ENCODE results near the gene OCLN. TPM values are rescaled to one million over a fixed set of nuclear protein-coding genes. Genes with fewer than 3 reads are reported as not detected.

The OCLN gene
- total RNA-seq, 1 experiment from 2014 or later = 56.7 TPM

- no peaks in the 10 kb centered on the region for H4K20me1 ChIP-seq (ENCODE audit: insufficient read depth)
- peaks cover 0 to 14% of the 10 kb centered on the region in 2 experiments; a peak in 1 of 4 replicates for H3K36me3 ChIP-seq (ENCODE audit: control insufficient read depth in 1 of 2, insufficient read depth in 2 of 2, low read length in 2 of 2)
- POLR2A ChIA-PET = interaction anchor here (2.1 kb wide), 1 partner anchor 16 kb away, joined by 5 read pairs; no protein-coding TSS in a partner anchor
- peaks cover 47 to 61% of the 10 kb centered on the region in 2 experiments for H3K4me1 ChIP-seq (ENCODE audit: control insufficient read depth in 1 of 2, insufficient read depth in 2 of 2, low read length in 2 of 2)
- H3K27ac ChIP-seq (ENCODE audit: low read depth, low read length) = peak overlapping the region; percentile 73
- peak overlapping the region; percentile 3 to 42; a peak in 3 of 4 replicates for H3K4me3 ChIP-seq (replicated peaks in 1 of 2; ENCODE audit: low read depth in 1 of 2, low read length in 2 of 2)
- no peaks in the 10 kb centered on the region for H3K27me3 ChIP-seq (ENCODE audit: insufficient read depth, low read length)
- H3K9me3 ChIP-seq (ENCODE audit: control insufficient read depth in 1 of 2, insufficient read depth in 1 of 2, low read depth in 1 of 2, low read length in 2 of 2) = no peaks in the 10 kb centered on the region
- intact Hi-C loops (cut with micrococcal nuclease) = no loop called here
- H3K4me2 ChIP-seq (ENCODE audit: low read length) = peak overlapping the region; percentile 77
- no TSS peak for BruUV-seq (replicated peaks)
- TF ChIP-seq ATF3 (IDR thresholded peaks at IDR 0.05) = no peak
- no peak for TF ChIP-seq ZFX (IDR thresholded peaks at IDR 0.05)
- no peak for TF ChIP-seq EGR1 (IDR thresholded peaks at IDR 0.05; ENCODE audit: low read depth)
- TF ChIP-seq JUND (IDR thresholded peaks at IDR 0.05) = no peak
- TF ChIP-seq CBX3 (IDR thresholded peaks at IDR 0.05; ENCODE audit: low read depth) = no peak; the same call in 1 of the 2 replicates
- TF ChIP-seq CEBPB (IDR thresholded peaks at IDR 0.05; ENCODE audit: low read depth) = no peak
- no peak for TF ChIP-seq CTCF (IDR thresholded peaks at IDR 0.05 in 2 of 3, conservative IDR thresholded peaks at IDR 0.05 in 1 of 3; ENCODE audit: borderline replicate concordance in 1 of 3, insufficient read depth in 1 of 3, low read depth in 2 of 3, low read length in 2 of 3)
- ATAC-seq (peak; percentile 5), DNase-seq (ENCODE audit: low read depth, low spot score) (no peak)
- RAD21 ChIA-PET (ENCODE audit: low non-redundant PET in 1 of 2, low total read pairs in 2 of 2, uncharacterized antibody in 2 of 2, unreplicated experiment in 2 of 2) = interaction anchor here in 1 of 2 experiments (1.1 kb wide), 1 partner anchor 19 kb away, joined by 3 read pairs; no protein-coding TSS in a partner anchor
- peaks cover 81% of the 10 kb centered on the region for H3K79me2 ChIP-seq (ENCODE audit: insufficient read depth, low read length)
- H2AFZ ChIP-seq (ENCODE audit: low read depth, low read length, poor library complexity, severe bottlenecking) = no peak overlapping the region
- peak overlapping the region; percentile 41 for H3K9ac ChIP-seq (ENCODE audit: low read length)
- CTCF ChIA-PET = no interaction called here
- no peaks in the 10 kb centered on the region for H3K9me2 ChIP-seq (ENCODE audit: insufficient read depth)
Measured at GRCh38 chr5:69502367-69502766, 9.8 kb downstream of the OCLN start.
